ENCODE results near the gene STAC3. TPM values are rescaled to one million over a fixed set of nuclear protein-coding genes. Genes with fewer than 3 reads are reported as not detected.

The STAC3 gene
- total and polyA plus RNA-seq, 2 of the 8 experiments (the other 6 are each of a cell fraction or from before 2014, with no cell fraction given): 0.70 to 1.3 TPM

GRCh38 chr12:57210461-57210860 lies 40.5 kb downstream of the STAC3 start:
- Histone ChIP-seq H3K27me3 (replicated peaks in 1 of 4; ENCODE audit: control insufficient read depth in 3 of 4, extremely low read depth in 1 of 4, insufficient read depth in 3 of 4, low read length in 3 of 4) (peaks cover 10 to 18% (median 17%) of the 10 kb centered on the region in 4 experiments), H3K79me1 (ENCODE audit: low read depth, low read length) (no peaks in the 10 kb centered on the region), H2BK120ac (replicated peaks; ENCODE audit: low read depth, low read length) (no peak overlapping the region), H2BK15ac (ENCODE audit: low read length) (no peak overlapping the region), H3K4ac (replicated peaks; ENCODE audit: insufficient read length, low read depth, low read length) (no peak overlapping the region), H3K23ac (ENCODE audit: insufficient read length) (no peak overlapping the region), H2AFZ (ENCODE audit: low read length) (no peak overlapping the region), H4K91ac (replicated peaks; ENCODE audit: insufficient read length, low read length) (no peak overlapping the region), H3K9ac (replicated peaks in 1 of 4; ENCODE audit: extremely low read depth in 1 of 4, low read depth in 3 of 4, low read length in 3 of 4) (no peak overlapping the region), H2AK5ac (ENCODE audit: low read depth, low read length) (no peak overlapping the region), H3K18ac (ENCODE audit: extremely low read depth, low read length) (no peak overlapping the region), H3K4me3 (ENCODE audit: extremely low read depth in 1 of 4, insufficient read depth in 2 of 4, low read depth in 3 of 4, low read length in 4 of 4) (no peak overlapping the region), H3K9me3 (ENCODE audit: insufficient read depth in 2 of 2, low read depth in 1 of 2, low read length in 1 of 2) (no peaks in the 10 kb centered on the region), H4K5ac (ENCODE audit: insufficient read length, low read depth, low read length) (no peak overlapping the region), H3K14ac (ENCODE audit: insufficient read length) (no peak overlapping the region), H2BK5ac (ENCODE audit: low read depth, low read length) (no peak overlapping the region), H3K36me3 (ENCODE audit: control insufficient read depth in 2 of 4, insufficient read depth in 4 of 4, low read length in 3 of 4) (peaks cover 16 to 51% (median 37%) of the 10 kb centered on the region in 4 experiments), H3K4me2 (ENCODE audit: insufficient read depth in 1 of 2, low read depth in 2 of 2, low read length in 2 of 2) (no peak overlapping the region), H2BK20ac (ENCODE audit: low read length) (no peak overlapping the region), H3K79me2 (ENCODE audit: control insufficient read depth in 1 of 2, insufficient read depth in 2 of 2, low read length in 2 of 2) (no peaks in the 10 kb centered on the region), H2BK12ac (ENCODE audit: low read depth, low read length) (no peak overlapping the region), H3K56ac (replicated peaks; ENCODE audit: insufficient read length, low read depth, low read length) (no peak overlapping the region), H4K20me1 (replicated peaks in 1 of 2; ENCODE audit: control insufficient read depth in 1 of 2, insufficient read depth in 2 of 2, low read length in 2 of 2) (peaks cover 7 to 15% of the 10 kb centered on the region in 2 experiments), H3K27ac (ENCODE audit: low read depth, low read length) (no peak overlapping the region), H4K8ac (ENCODE audit: extremely low read depth, insufficient read depth, low read length) (no peak overlapping the region), H3K23me2 (ENCODE audit: low read depth, low read length) (no peaks in the 10 kb centered on the region), H3K4me1 (replicated peaks in 1 of 4; ENCODE audit: control insufficient read depth in 3 of 4, insufficient read depth in 4 of 4, low read length in 3 of 4) (peaks cover 7 to 18% (median 12%) of the 10 kb centered on the region in 4 experiments)
- DNase-seq (ENCODE audit: low read depth in 1 of 2, low spot score in 2 of 2) (no peak), FAIRE-seq (no peak)
- ChIA-PET CTCF (ENCODE audit: partially characterized antibody) (interaction anchor here (1.0 to 10.1 kb wide), 3 partner anchors 27 to 50 kb away, joined by 3 to 726 read pairs (median 78); partner anchors contain the start of genes SHMT2 and STAC3), POLR2A (ENCODE audit: partially characterized antibody) (interaction anchor here (1.0 to 7.0 kb wide), 6 partner anchors 9 to 28 kb away, joined by 3 to 53 read pairs (median 12); partner anchors contain the start of gene SHMT2)
- WGBS, 2 experiments (ENCODE audit: extremely low coverage in 1 of 2, insufficient coverage in 1 of 2, insufficient read length in 1 of 2, insufficient replicate concordance in 2 of 2, low coverage in 1 of 2, low lambda C conversion rate in 2 of 2, missing lambda C conversion rate in 1 of 2): 97% methylated on average over 11 of the region's 15 CpGs; no CpG with 5 or more reads in 1 of the 2 experiments
- TF ChIP-seq CTCF (IDR thresholded peaks at IDR 0.05; ENCODE audit: control extremely low read depth in 1 of 3, insufficient read depth in 1 of 3, low read depth in 1 of 3, low read length in 3 of 3) (no peak), NRF1 (IDR thresholded peaks at IDR 0.05; ENCODE audit: low read depth, low read length) (no peak)
